Liver (tissue), 3 donors: ENCODE measurements around the gene HSD17B11.

Experiments used
- ATF3 ChIP-seq: IDR thresholded peaks from 2 replicates; pipeline ENCODE4 v1.6.1; 2016; ENCODE audit warnings: antibody characterized with exemption
- CTCF ChIP-seq: fragments of 150-350 bp; IDR thresholded peaks from 2 replicates; pipeline ENCODE4 v1.5.1; 2017; ENCODE audit warnings: improper control_type of control experiment, low read depth, low read length; ENCODE audit not compliant: missing input control
- EGR1 ChIP-seq, 2 donors: IDR thresholded peaks; 2 replicates each; pipeline ENCODE4 v1.6.1; 2016 to 2018; ENCODE audit warnings: antibody characterized with exemption in 2 of 2, low read depth in 2 of 2
- JUND ChIP-seq, 2 donors: IDR thresholded peaks; 2 replicates each; pipeline ENCODE4 v1.6.1; 2016; ENCODE audit warnings: antibody characterized with exemption in 2 of 2
- MAX ChIP-seq: IDR thresholded peaks from 2 replicates; pipeline ENCODE4 v1.6.1; 2016; ENCODE audit warnings: antibody characterized with exemption
- REST ChIP-seq: IDR thresholded peaks from 2 replicates; pipeline ENCODE4 v1.6.1; 2016; ENCODE audit warnings: antibody characterized with exemption, mild to moderate bottlenecking
- SP1 ChIP-seq: IDR thresholded peaks from 2 replicates; pipeline ENCODE4 v1.6.1; 2018; ENCODE audit warnings: antibody characterized with exemption, mild to moderate bottlenecking
- TAF1 ChIP-seq: conservative IDR thresholded peaks from 2 replicates; pipeline ENCODE4 v1.6.1; 2016; ENCODE audit warnings: antibody characterized with exemption, mild to moderate bottlenecking
- YY1 ChIP-seq: IDR thresholded peaks from 2 replicates; pipeline ENCODE4 v1.6.1; 2016; ENCODE audit warnings: antibody characterized with exemption, mild to moderate bottlenecking
- donor health status: healthy.
- donor health status: healthy.

GRCh38 chr4:87410679-87411078, 19.7 kb upstream of the HSD17B11 start:
- TF ChIP-seq CTCF (no peak), TAF1 (no peak), YY1 (no peak), EGR1 (IDR thresholded peaks at IDR 0.05; ENCODE audit: low read depth in 2 of 2) (no peak), MAX (no peak), REST (no peak), SP1 (no peak), ATF3 (no peak), JUND (IDR thresholded peaks at IDR 0.05) (no peak)
